Measurements from ENCODE around the gene ERGIC3. TPM values are rescaled to one million over a fixed set of nuclear protein-coding genes. Genes with fewer than 3 reads are reported as not detected.

ERGIC3 gene
- total and polyA plus RNA-seq, 2 of the 4 experiments (the other 2 are of a cell fraction): 434 to 438 TPM

DNA sequence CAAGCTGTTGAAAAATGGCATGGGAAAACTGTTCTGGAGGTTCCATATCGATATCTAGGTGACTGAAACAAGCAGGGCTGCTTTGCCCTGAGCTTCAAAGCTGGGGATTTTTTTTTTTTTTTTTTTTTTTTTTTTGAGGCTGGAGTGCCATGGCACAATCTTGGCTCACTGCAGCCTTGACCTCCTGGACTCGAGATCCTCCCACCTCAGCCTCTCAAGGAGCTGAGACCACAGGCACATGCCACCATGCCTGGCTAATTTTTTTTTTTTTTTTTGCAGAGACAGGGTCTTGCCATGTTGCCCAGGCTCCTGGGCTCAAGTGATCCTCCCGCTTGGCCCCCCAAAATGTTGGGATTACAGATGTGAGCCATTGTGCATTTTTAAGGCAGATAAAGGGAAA lies 11.0 kb downstream of the ERGIC3 start:
- Histone ChIP-seq H3K36me3 (ENCODE audit: control insufficient read depth, insufficient read depth, low read length) (peaks cover 83% of the 10 kb centered on the region), H3K9me1 (ENCODE audit: insufficient read depth, low read length) (peaks cover 15% of the 10 kb centered on the region), H4K5ac (ENCODE audit: low read depth, low read length) (no peak overlapping the region), H4K20me1 (ENCODE audit: insufficient read depth, low read length) (peaks cover 9% of the 10 kb centered on the region; the same call in 1 of the 2 replicates), H3K9ac (ENCODE audit: low read depth, low read length) (no peak overlapping the region), H4K8ac (ENCODE audit: low read depth in 2 of 2, low read length in 2 of 2) (no peak overlapping the region), H2BK120ac (ENCODE audit: low read depth, low read length) (no peak overlapping the region), H4K91ac (ENCODE audit: insufficient read depth, low read depth, low read length) (no peak overlapping the region), H3K4me1 (ENCODE audit: control insufficient read depth, insufficient read depth, low read length) (no peaks in the 10 kb centered on the region; the same call in 1 of the 2 replicates), H3K14ac (replicated peaks; ENCODE audit: low read depth, low read length) (no peak overlapping the region), H3K9me3 (ENCODE audit: control insufficient read depth, insufficient read depth, low read length) (no peaks in the 10 kb centered on the region), H2BK15ac (ENCODE audit: low read depth, low read length) (no peak overlapping the region), H3K27ac (ENCODE audit: insufficient read depth, low read length) (no peak overlapping the region), H2AK5ac (ENCODE audit: low read depth, low read length) (no peak overlapping the region), H3K18ac (ENCODE audit: low read depth, low read length) (no peak overlapping the region), H3K23ac (ENCODE audit: low read depth, low read length) (no peak overlapping the region), H3K27me3 (ENCODE audit: control insufficient read depth, insufficient read depth, low read length) (no peaks in the 10 kb centered on the region), H3K4ac (ENCODE audit: low read depth, low read length) (no peak overlapping the region), H3K4me2 (ENCODE audit: low read depth, low read length) (no peak overlapping the region), H2BK5ac (ENCODE audit: low read depth, low read length, poor library complexity, severe bottlenecking) (no peak overlapping the region), H2AK9ac (replicated peaks; ENCODE audit: low read depth, low read length, poor library complexity) (no peak overlapping the region), H2BK20ac (ENCODE audit: low read depth, low read length) (no peak overlapping the region), H2AFZ (replicated peaks; ENCODE audit: low read length, poor library complexity) (no peak overlapping the region), H3K4me3 (ENCODE audit: insufficient read depth, low read depth, low read length) (no peak overlapping the region), H3K79me1 (ENCODE audit: low read depth in 1 of 2, low read length in 2 of 2) (peaks cover 0 to 24% of the 10 kb centered on the region in 2 experiments; a peak in 2 of 4 replicates), H3K56ac (ENCODE audit: extremely low read depth, insufficient read depth, low read length) (no peak overlapping the region)
- BruUV-seq (replicated peaks): no TSS peak
- CTCF ChIA-PET: interaction anchor here (1.5 kb wide), 1 partner anchor 11 kb away, joined by 4 read pairs; the partner anchor contains the start of gene ERGIC3
- no peak for ATAC-seq (ENCODE audit: low read depth)
- POLR2A ChIA-PET (ENCODE audit: unreplicated experiment): no interaction called here
- DNase-seq: no peak
- dilution Hi-C loops (cut with HindIII; ENCODE audit: low sequenced_read_pairs, unreplicated experiment): no loop called here
- in situ Hi-C loops (cut with MboI; ENCODE audit: low sequenced_read_pairs): no loop called here
- intact Hi-C loops (cut with micrococcal nuclease): no loop called here
- TF ChIP-seq RCOR1 (IDR thresholded peaks at IDR 0.05; ENCODE audit: insufficient replicate concordance, low read length) (no peak), RFX5 (IDR thresholded peaks at IDR 0.05; ENCODE audit: low read depth, low read length) (no peak), CHD1 (IDR thresholded peaks at IDR 0.05; ENCODE audit: low read depth, low read length) (no peak), BHLHE40 (IDR thresholded peaks at IDR 0.05; ENCODE audit: low read depth, low read length) (no peak), FOS (IDR thresholded peaks at IDR 0.05; ENCODE audit: low read depth, low read length) (no peak), SMC3 (IDR thresholded peaks at IDR 0.05; ENCODE audit: low read depth, low read length) (no peak), MXI1 (IDR thresholded peaks at IDR 0.05; ENCODE audit: borderline replicate concordance, low read depth, low read length) (no peak), CEBPB (IDR thresholded peaks at IDR 0.05; ENCODE audit: low read depth, low read length) (no peak), NFE2L2 (IDR thresholded peaks at IDR 0.05; ENCODE audit: low read depth, low read length) (no peak), RAD21 (IDR thresholded peaks at IDR 0.05; ENCODE audit: low read length) (no peak), MAFK (IDR thresholded peaks at IDR 0.05; ENCODE audit: low read depth, low read length) (no peak), MAZ (IDR thresholded peaks at IDR 0.05; ENCODE audit: borderline replicate concordance, low read depth, low read length) (no peak)
- TF ChIP-seq, protein P1, sequence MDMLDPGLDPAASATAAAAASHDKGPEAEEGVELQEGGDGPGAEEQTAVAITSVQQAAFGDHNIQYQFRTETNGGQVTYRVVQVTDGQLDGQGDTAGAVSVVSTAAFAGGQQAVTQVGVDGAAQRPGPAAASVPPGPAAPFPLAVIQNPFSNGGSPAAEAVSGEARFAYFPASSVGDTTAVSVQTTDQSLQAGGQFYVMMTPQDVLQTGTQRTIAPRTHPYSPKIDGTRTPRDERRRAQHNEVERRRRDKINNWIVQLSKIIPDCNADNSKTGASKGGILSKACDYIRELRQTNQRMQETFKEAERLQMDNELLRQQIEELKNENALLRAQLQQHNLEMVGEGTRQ (IDR thresholded peaks at IDR 0.05; ENCODE audit: low read depth, low read length): no peak
- TF ChIP-seq, protein P2, sequence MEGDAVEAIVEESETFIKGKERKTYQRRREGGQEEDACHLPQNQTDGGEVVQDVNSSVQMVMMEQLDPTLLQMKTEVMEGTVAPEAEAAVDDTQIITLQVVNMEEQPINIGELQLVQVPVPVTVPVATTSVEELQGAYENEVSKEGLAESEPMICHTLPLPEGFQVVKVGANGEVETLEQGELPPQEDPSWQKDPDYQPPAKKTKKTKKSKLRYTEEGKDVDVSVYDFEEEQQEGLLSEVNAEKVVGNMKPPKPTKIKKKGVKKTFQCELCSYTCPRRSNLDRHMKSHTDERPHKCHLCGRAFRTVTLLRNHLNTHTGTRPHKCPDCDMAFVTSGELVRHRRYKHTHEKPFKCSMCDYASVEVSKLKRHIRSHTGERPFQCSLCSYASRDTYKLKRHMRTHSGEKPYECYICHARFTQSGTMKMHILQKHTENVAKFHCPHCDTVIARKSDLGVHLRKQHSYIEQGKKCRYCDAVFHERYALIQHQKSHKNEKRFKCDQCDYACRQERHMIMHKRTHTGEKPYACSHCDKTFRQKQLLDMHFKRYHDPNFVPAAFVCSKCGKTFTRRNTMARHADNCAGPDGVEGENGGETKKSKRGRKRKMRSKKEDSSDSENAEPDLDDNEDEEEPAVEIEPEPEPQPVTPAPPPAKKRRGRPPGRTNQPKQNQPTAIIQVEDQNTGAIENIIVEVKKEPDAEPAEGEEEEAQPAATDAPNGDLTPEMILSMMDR (conservative IDR thresholded peaks at IDR 0.05; ENCODE audit: low read depth, low read length): no peak
- TF ChIP-seq, protein P3, sequence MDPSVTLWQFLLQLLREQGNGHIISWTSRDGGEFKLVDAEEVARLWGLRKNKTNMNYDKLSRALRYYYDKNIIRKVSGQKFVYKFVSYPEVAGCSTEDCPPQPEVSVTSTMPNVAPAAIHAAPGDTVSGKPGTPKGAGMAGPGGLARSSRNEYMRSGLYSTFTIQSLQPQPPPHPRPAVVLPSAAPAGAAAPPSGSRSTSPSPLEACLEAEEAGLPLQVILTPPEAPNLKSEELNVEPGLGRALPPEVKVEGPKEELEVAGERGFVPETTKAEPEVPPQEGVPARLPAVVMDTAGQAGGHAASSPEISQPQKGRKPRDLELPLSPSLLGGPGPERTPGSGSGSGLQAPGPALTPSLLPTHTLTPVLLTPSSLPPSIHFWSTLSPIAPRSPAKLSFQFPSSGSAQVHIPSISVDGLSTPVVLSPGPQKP (IDR thresholded peaks at IDR 0.05; ENCODE audit: borderline replicate concordance, low read depth, low read length): no peak
- 100% methylated on average over 1 of the region's 3 CpGs; no CpG with 5 or more reads in 1 of the 2 experiments for WGBS, 2 experiments (ENCODE audit: extremely low coverage in 2 of 2, insufficient read length in 1 of 2)

Measured in IMR-90 (cell line).